ENCODE results near the gene CD209.

The CD209 gene

DNA sequence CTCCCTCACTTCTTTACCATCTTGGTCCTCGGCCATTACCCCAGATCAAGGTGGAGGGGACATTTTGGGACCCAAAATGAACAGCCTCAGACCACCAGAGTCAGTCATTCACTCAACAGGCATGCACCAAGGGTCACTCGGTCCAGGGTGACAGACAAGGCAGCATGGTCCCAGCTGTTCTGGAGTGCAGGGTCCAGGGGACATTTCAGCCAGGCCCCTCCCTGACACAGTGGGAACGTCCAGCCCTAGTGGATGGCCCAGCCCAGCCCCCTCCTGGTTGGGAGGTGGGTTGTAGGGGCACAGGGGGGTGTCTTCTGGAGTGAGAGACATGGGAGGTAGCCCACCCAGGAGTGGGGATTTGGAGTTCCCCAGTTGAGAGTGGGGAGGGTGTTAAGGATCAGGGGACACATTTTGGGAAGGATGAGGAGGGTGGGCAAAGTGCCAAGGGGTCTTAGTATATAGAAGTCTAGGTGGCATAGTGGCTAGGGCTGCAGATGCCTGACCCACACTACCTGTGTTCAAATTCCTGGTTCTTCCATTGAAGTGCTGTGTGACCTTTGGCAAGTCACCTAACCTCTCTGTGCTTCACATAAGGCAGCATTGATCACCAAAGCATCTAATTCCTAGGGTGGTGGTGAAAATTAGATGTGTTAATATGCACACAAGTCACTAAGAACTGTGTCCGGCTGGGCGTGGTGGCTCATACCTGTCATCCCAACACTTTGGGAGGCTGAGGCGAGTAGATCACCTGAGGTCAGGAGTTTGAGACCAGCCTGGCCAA lies 42.9 kb downstream of the CD209 start:
- no peak for DNase-seq (ENCODE audit: low read depth)

DNA sequence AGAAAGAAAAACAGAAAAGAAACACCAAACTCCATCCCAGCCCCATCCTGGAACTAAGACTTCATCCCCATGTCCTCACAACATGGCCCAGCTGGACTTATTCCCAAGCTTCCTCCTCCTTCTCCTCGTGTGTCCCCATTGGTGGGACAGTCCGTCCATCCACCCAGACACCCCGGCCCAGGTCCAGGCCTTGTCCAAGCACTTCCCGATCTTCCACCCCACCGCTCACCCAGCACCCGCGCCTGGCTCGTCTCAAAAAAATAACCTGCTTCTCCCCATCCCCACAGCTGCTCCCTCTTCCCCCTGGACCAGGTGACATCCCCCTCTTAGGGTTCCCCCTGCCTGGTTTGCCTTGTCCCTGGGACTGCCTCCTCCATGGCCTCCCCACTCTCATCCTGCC lies 44.0 kb downstream of the CD209 start:
- DNase-seq (ENCODE audit: low read depth) = no peak

DNA sequence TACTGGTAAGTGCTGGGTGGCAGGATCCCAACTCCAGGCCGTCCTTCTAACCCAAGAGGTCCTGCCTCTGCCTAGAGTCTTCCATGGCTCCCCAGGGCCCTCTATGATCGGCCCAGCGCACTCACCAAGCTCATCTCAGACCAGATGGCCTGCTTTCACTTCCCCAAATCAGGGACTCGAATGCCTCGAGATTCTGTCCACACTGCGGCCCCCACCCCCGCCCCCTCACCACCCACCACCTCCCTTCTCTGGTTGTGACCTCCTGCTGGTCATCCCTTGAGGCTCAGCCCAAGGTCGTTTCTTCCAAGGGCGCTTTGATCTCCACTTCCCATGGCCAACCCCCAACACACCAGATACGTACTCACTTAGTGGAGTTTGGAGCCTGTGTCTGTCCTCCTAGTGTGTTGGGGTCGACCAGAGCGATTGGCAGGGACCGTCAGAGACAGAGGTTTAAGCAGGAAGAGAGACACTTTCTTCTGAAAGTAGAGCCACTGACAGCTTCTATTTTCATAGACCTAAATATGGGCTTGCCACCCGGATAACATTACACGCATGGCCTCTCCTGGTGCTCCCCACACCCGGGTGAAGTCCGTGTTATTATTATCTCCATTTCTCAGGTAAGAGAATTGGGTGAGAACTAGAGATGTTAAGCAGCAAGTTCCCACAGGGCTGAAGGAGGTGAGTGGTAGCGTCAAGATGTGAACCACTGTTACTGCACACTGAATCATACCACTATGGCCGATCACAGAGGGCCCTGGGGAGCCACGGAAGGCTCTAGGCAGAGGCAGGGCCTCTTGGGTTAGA lies 45.5 kb downstream of the CD209 start, which contains the start of gene FCER2:
FCER2 (minus strand) TSS at position 478 of the 804 bp plus-strand sequence. CDS start 2,371 bp downstream, outside the sequence.
- DNase-seq (ENCODE audit: low read depth) = no peak

DNA sequence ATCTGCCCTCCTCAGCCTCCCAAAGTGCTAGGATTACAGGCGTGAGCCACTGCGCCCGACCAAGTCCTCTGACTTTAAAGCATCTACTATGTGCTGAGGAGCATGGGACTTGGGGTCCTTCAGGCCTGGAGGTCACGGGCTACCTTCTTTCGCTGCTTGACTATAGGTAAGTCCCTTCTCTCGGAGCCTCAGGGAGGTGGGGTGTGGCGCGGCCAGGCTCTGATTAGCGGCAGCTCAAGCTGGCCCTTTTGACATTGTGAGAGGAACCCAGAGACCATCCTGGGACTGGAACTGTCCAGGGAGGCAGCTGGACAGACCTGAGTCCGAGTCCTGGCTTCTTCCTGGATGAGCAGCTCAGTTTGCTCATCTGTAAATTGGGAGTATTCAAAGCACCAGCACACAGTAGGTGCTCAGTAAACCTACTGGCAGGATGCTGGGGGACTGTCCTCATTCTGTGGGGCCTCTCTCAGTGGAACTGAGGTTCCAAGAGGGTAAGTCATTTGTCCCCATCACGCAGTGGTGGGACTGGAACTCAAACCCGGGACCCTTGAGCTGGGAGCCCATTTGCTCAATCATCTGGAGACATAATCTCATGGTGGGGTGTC lies 46.2 kb downstream of the CD209 start:
- DNase-seq (ENCODE audit: low read depth) = no peak

DNA sequence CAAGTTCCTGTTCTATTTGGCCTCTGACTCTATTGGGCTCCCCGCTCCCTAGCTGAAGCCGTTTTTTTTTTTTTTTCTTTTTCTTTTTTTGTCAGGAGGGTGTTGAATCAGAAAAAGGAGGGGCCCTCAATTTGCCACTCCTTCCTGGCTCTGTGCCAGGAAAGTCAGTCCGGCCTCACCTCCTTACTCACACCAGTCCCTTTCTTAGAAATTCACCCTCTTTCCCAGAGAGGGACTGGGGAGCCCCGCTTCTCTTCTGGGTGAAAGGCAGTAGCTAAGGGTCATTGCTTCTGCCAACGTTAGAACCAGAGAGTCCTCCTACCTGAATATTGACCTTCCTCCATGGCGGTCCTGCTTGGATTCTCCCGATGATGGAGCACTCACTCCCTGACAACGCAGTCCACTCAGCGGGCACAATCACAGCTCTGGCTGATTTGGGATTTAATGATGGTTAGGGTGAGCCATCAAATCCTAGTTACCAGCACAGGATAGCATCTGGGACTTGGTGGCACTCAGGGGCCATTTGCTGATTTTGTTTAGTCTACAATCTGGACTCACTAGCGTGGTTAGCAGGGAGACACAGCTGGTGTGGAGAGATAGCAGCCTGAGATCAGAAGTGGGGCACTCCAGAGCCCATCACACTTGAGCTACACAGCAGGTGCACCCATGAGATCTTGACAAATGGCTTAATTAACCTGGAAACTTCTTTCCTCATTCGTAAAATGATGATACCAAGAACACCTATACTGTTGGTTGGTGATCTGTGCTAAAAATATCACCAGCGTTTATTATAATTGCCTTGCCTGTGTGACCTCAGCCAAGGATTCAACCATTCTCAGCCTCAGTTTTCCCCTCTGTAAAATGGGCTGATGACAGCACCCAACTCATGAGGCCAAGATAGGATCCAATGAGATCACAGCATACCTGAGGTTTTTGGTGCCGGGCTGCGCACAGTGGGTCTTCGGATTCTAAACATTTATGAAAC lies 47.6 kb downstream of the CD209 start:
- DNase-seq (ENCODE audit: low read depth) = no peak

DNA sequence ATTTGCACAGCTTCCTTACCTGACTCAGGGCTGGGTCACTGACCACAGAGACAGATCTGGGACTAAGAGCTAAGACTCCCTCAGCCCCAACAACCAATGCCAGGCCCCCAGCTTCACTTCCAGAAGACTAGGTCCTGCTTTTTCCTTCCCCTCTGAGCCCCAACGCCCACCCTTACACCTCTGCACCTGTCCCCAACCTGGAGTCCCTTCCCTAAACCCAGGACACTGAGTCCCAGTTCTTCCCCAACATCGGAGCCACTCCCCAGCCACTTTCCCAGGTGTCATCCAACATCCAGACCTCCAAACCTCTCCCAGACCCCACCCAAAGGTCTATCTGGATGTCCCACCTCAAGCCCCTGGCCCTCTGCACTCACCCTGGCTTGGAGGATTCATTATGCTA lies 48.3 kb downstream of the CD209 start:
- DNase-seq (ENCODE audit: low read depth) = no peak

- no peak for DNase-seq (ENCODE audit: low read depth)
Measured at GRCh38 chr19:7698583-7698982, 48.8 kb downstream of the CD209 start.

GRCh38 chr19:7697721-7698287 lies 49.5 kb downstream of the CD209 start:
- DNase-seq (ENCODE audit: low read depth) = no peak

DNA sequence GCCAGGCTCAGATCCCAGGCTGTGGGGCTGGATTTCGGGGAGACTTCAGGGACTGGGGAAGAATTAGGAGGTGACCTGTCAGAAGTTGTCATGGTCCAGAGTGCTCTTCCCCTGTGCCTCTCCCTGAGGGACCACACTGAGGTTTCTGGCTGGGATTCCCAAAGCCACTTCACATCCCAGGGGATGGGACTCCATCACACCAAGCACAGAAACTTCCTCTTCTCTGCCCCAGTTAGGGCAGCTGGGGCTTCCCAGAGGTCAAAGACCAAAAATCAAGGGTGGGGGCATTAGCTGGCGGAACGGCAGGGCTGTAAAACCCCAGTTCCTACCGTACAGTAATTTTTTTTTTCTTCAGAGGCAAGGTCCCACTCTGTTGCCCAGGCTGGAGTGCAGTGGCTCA lies 52.8 kb downstream of the CD209 start:
- no peak for DNase-seq (ENCODE audit: low read depth)

GRCh38 chr19:7692417-7693088 lies 54.8 kb downstream of the CD209 start:
- DNase-seq (ENCODE audit: low read depth) = no peak

GRCh38 chr19:7691497-7691896 lies 55.8 kb downstream of the CD209 start:
- no peak for DNase-seq (ENCODE audit: low read depth)

DNA sequence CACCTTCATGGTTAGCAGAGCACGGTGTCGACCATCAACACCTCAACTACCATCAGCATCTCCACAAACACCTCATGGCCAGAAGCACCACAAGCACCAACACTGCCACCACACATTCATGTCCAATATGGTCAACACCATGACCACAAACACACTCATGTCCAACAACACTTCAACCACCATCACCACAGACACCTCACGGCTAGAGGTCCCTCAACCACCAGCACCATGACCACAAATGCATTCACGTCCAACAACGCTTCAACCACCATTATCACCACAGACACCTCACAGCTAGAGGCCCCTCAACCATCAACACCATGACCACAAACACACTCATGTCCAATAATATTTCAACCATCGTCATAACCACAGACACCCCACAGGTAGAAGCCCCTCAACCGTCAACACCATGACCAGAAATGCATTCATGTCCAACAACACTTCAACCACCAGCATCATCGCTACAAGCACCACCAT lies 56.5 kb downstream of the CD209 start:
- DNase-seq (ENCODE audit: low read depth) = no peak
